ENCODE measurements around the gene ABLIM2.

GRCh38 chr4:8159537-8160232 is 1.1 kb upstream of the ABLIM2 start:
- TF ChIP-seq POLR2A (IDR thresholded peaks at IDR 0.05), result no peak
- no peak for TF ChIP-seq CTCF (IDR thresholded peaks at IDR 0.05)

Data from lower leg skin (tissue), 3 donors.